ACHN (cell line): ENCODE measurements around the gene CHN1.

Experiments used
- DNase-seq: peaks from one replicate; pipeline ENCODE4 v3.0.0-alpha.2; 2015
- in situ Hi-C: cut with HindIII; loops from 2 replicates; pipeline ENCODE4 v1.10.0; 2017; ENCODE audit warnings: low sequenced_read_pairs, low pct_ligation_motif_present, low pct_unique_long_range_greater_than_20kb

Gene CHN1

GRCh38 chr2:174893018-174893417 lies 112.2 kb downstream of the CHN1 start:
- in situ Hi-C loops, result no loop called here
- DNase-seq, result no peak

DNA sequence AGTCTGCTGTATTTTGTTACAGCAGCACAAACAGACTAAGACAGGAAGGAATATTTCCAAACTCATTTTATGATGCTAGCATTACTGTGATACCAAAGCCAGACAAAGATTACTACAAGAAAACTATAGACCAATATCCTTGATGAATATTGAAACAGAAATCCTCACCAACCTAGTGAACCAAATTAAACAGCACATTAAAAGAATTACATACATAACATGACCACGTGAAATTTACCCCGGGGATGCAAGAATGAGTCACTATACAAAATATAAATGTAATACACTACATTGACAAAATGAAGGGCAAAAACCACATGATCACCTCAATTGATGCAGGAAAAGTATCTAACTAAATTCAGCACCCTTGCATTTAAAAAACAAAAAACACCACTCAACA lies 112.6 kb downstream of the CHN1 start:
- in situ Hi-C loops, result no loop called here
- no peak for DNase-seq

DNA sequence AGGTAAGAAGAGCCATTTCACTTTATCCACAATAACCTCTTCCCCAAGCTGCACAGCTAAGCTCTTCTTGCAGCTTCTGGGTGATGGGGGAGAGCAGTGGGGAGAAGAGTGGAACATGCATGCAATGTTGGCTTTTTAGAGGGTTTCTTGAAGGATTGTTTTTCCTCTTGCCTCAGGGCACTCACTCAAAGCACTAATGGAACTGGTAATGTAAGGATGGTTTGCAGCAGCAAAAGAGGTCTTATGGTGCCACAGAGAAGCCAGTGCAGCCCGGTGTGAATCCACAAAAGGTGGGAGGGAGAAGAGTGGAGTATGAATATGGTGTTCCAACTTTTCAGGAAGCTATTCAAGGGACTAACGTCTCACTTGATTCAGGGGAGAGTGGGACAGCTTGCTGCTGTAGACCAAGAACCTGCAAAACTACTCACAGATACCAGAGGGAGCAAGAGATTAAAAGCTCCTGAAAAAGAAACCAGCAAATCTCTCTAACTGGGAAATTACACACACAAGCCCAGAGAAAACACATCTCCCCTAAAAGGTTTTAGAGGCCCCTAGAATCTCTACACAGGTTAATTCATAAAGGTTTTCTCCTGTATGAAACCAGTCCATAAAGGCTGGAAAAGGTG lies 116.4 kb downstream of the CHN1 start:
- peak; percentile 48 for DNase-seq
- in situ Hi-C loops, result no loop called here

DNA sequence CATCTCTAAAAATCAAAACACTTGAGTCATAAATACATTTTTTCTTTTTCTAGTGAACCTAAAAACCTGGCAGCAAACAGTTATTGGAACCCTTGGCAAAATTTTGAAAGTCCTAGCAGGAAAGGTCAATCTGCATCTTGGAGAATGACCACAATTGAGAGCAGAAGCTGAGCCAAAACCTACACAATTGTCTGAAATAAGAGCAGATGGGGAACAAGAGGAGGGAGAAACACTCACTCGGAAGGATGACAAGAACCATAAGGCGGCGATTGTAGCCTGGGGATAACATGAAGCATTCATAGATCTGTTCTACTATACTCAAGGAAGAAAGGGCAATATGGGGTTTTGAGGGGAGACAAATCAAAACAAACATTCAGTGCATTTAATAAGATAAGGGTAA lies 117.0 kb downstream of the CHN1 start:
- no peak for DNase-seq
- in situ Hi-C loops, result no loop called here

DNA sequence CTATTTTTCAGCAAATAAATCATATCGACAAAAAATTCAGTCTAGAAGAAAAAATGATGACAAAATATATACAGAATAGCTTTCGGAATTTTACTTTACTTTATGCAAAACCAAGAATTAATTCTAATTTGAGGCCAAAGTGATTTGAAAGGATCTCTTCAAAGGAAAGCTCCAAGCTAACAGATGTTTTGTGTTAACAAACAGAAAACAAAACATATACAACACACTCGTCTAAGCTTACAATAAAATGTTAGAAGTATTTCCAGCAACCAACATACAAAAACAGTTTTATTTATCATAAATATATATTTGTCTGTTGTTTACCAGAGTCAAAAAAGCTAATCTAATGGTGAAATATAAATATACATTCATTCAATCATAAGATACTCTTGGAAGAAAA lies 122.8 kb downstream of the CHN1 start:
- no peak for DNase-seq
- in situ Hi-C loops, result no loop called here

DNA sequence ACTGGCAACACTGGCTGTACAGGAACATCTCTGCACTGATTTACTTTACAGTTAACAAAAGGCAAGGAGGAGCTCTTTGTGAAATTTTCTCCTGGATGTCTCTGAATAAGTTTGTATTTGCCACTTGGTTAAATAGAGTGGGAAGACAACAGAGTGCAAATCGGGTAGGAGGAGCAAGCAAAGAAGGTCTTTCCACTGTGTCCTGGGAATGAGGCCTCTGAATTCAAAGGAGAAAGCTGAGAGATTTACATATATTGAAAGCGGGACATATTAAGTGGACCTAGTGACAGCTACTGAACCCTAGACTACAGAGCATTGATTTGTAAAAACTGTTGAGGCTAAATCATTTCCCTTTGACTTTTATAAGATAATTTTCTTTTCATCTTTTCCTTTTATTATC lies 123.5 kb downstream of the CHN1 start:
- in situ Hi-C loops, result no loop called here

GRCh38 chr2:174878537-174879147 lies 126.5 kb downstream of the CHN1 start:
- in situ Hi-C loops, result no loop called here
- peak; percentile 64 for DNase-seq

More for the DNA sequence above, 123.5 kb downstream of the CHN1 start:
- no peak for DNase-seq

DNA sequence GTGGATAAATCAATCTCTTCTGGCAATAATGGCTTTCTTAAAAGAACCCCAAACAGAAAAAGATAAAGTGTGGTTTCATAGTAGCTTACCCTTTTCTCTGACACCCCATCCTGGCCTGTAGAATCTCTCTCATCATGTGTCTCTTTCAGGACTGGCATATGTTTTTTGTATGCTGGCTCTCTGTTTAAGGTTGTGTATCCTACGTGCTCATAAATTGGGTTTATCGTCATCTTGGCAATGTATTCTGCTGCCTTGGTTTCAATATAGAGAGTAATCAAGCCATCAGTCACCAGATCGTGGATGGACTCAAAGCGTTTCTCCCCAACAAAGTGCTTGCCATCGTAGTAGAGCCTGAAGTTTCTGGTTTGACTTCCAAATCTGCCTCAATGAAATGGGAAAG lies 127.4 kb downstream of the CHN1 start:
- in situ Hi-C loops, result no loop called here
- no peak for DNase-seq

DNA sequence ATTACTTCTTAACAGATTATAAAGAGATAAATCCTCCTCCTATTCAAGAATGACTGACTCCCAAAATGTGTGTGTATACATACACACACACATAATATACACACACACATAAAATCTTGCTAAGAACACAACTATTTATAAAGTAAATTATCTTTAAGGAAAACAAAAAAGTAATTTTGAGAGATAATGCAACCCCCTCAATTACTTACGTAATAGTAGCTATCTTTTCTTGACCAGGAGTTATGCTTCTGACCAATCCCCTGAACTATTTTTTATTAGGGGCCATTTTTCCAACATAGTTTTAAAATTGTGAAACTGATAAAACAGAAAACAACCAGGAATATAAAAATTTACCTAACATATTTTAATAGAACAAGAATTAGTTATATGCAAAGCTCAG lies 127.9 kb downstream of the CHN1 start:
- in situ Hi-C loops, result no loop called here

DNA sequence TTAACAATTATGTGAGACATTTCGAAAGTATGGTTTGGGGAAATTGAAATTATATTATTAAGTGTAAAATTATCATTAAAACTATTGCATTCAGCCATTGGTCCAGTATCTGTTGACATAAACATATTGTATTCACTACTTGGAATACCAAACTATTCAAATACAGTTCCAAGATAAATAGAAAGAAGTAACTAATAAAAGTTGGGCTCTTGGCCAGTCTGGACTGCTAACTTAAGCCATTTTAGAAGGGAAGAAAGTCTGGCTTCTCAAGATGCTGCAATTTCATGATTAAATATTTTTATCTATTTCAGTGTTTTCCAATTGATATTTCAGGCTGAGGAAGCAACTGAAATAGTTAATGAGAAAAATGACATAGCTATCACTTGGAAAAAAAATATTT lies 131.1 kb downstream of the CHN1 start:
- no peak for DNase-seq

More for the DNA sequence above, 127.9 kb downstream of the CHN1 start:
- DNase-seq, result no peak

DNA sequence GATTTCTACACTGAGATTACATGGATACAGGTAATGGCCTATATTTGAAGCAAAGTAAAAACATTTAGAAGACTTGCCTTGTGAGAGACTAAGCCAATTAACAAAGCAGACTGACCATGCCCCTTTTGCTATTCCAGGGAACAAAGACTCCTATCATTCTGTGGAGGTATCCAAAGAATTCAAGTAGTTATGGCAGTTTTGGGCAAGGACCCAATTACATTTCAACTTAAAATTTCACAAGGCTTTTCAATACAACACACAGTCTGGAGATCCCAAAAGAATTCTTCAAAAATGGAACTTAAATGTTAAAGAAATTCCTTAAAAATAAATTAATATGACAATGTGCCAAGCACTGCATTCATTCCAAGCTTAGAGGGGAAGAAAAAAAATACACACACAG lies 131.7 kb downstream of the CHN1 start:
- in situ Hi-C loops, result no loop called here
- no peak for DNase-seq

More for the DNA sequence above, 131.1 kb downstream of the CHN1 start:
- in situ Hi-C loops, result no loop called here

DNA sequence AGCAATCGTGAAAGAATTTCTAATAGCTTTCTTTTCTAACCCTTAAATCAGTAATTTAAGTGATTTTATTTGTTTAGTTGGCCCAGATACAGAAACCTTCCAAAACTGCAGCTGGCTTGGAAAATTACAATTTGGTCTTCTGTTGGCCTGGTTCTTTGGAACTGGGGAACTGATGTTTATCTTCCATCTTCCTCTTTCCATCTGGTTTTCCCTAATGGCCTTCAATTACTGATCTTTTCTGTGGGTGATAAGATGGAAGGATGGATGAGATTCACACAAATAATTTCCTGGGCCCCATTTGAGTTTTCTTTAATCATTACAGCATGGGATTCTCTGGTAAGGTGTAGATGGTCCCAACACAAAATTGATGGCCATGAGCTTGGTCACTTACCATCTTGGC lies 134.4 kb downstream of the CHN1 start:
- in situ Hi-C loops, result no loop called here
- no peak for DNase-seq

DNA sequence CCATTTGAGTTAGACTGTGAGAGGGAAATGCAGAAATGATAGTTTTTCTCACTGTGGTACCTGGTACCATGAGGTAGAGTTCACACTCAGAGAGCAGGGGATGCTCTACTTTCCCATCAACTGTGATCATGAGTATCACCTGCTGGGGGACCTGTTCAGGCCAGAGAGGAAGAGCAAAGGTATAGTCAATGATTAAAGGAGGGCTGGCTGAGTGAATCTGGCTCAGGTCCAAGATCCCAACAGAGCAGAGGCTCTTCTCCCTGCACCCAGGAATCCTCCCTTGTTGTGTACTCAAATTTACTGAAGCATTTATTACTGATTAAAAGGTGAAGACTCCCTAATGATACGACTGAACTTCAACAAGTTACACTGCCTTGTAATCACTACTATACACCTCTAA lies 136.3 kb downstream of the CHN1 start:
- DNase-seq, result no peak
- in situ Hi-C loops, result no loop called here

- in situ Hi-C loops, result no loop called here
- no peak for DNase-seq
Measured at GRCh38 chr2:174866421-174866820, 138.8 kb downstream of the CHN1 start.

DNA sequence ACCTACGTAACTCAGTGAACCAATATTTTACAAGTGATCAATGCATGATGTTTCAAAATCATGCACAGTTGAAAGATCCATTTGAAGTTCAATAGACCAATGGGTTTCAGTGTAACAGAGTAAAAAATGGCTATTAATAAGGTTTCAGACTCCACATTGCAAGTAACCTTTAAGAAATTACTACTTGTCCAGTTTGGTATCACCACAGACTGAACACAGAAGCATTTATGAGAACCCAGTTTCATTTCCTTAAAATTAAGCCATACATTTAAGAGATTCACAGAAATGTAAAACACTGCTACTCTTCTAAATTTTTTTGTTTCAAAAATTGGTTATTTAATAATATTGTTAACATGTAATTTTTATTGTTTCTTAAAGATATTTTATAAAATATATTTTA lies 142.0 kb downstream of the CHN1 start:
- in situ Hi-C loops, result no loop called here
- DNase-seq, result no peak

- in situ Hi-C loops, result no loop called here
- DNase-seq, result no peak
Measured at GRCh38 chr2:174859563-174860169, 145.5 kb downstream of the CHN1 start.

DNA sequence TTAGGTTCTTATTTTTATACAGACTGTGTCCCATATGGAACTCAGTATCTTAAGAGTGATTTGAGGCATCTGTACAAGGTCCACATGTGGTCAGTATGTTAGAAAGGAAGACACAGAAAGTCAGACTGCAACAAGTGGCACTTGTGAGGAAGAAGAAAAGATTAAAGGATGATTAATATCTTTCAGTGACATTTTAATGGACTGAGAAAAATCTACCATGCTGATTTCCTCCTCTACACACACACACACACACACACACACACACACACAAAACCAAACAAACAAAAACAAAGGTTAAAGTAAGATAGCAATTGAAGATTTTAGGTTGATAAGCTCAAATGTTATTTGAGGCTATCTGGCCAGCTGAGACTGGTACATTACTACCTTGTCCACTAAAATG lies 146.4 kb downstream of the CHN1 start:
- in situ Hi-C loops, result no loop called here
- no peak for DNase-seq

DNA sequence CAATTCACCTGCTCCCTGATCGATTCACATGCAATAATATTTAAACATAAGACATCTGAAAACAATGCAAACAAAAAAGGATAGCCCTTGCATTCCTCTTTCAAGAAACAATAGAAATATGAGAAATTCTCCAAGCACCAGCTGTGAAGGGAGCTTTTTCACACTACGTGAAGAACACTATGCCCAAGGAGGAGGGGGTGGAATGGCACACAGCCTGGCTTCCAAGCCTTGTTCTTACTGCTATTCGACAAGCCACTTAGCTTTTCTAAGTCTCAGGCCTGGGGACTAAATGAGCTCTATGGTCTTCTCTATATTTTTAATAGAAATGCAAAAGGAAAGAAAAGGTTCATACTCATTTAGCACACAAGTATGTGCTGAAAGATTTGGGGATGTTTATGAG lies 148.7 kb downstream of the CHN1 start:
- in situ Hi-C loops, result no loop called here

DNA sequence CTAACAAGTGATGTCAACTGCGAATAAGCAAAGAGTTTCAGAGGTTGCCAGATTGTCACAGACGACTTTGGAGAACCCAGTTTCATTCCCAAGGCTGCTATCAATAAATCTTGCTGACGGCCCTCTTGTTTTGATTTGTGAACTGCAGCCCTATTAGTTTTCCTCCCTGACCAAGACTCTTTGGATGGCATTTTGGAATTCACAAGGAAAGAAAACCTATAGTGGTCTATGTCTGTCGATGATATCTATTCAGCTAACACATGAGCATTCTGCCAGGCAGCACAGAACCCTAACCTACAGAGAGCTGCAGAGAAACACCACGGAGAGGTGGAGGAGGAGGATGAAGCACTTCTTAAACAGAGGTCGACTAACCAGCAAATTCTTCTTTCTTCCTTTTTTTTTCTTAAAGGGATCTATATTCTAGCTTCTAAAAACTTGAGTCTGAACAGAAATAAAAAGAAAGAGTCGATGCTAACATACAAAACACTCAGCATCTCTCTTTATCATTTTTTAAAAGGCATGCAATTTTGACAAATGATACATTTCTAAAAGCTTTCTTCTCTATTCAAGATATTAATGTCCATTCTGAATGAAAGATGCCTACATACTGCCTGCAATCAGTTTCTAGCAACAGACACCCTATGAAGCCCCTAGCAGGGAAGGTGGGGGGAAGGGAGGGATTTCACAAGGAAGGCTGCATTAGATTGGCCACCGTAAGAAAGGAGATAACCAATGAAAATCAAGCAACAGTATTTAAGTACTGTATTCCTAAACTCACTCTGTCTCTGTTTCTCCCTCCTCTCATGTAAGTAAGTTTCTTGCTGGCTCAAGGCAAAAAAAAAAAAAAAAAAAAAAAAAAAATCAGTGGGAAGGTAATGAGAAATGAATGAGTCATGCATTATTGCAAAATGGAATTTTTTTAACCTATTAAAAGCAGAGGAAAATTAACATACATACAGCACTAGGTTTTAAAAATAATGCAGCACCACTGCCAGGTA lies 157.9 kb downstream of the CHN1 start:
- in situ Hi-C loops, result no loop called here
- DNase-seq, result peak; percentile 69

More for the DNA sequence above, 148.7 kb downstream of the CHN1 start:
- no peak for DNase-seq
